Stimulated activated CD4-positive, alpha-beta T cell treated with anti-CD3 and anti-CD28 coated beads, Interleukin-2, amount 100 ng/mL, for 4 hours (primary cell): ENCODE data around the gene ARL15.

Source experiments
- DNase-seq: peaks from one replicate; pipeline ENCODE4 v3.0.0-alpha.2; 2020; ENCODE audit warnings: low read depth

Gene ARL15

DNA sequence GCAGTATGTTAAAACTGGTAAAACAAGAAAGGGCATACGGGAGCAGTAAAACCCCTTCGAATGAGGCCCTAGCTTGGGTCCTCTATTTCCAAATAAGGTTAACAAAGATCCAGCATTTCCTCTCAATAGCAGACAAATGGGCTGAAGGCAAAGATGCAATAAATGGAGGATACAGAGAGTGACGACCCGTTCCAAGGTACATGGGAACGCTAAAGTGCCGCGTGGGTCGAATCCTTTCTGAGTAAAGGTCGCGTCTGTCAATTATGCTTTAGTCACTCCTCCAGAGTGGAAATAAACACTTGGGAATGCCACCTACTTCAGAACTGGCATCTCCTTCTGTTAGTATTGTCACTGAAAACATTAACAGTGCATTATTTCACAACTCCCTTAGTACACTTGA lies 24.7 kb downstream of the ARL15 start:
- DNase-seq = no peak

GRCh38 chr5:54284586-54284985 lies 25.8 kb downstream of the ARL15 start:
- DNase-seq = no peak

- no peak for DNase-seq
These were observed 27.5 kb downstream of the ARL15 start for GRCh38 chr5:54282876-54283275.

GRCh38 chr5:54281960-54282692 lies 28.2 kb downstream of the ARL15 start:
- DNase-seq = no peak

DNA sequence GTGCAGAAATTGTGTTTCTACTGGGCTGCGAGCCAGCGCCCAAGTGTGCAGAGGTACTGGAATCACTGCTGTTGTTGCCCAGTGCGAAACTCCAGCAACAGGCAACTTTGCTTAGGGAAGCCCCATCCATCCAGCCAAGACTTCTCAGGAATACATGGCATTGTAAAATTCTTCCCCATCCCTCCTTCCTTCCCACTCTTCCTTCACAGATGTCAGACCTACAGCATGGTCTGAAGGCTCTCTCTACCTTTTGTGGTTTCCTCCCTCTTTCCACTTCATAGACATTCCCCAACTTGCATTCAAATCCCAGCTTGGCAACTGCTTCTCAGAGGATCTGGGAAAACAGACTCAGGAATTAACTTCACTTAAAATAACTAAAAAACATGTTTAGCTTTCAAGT lies 30.4 kb downstream of the ARL15 start:
- DNase-seq = no peak

DNA sequence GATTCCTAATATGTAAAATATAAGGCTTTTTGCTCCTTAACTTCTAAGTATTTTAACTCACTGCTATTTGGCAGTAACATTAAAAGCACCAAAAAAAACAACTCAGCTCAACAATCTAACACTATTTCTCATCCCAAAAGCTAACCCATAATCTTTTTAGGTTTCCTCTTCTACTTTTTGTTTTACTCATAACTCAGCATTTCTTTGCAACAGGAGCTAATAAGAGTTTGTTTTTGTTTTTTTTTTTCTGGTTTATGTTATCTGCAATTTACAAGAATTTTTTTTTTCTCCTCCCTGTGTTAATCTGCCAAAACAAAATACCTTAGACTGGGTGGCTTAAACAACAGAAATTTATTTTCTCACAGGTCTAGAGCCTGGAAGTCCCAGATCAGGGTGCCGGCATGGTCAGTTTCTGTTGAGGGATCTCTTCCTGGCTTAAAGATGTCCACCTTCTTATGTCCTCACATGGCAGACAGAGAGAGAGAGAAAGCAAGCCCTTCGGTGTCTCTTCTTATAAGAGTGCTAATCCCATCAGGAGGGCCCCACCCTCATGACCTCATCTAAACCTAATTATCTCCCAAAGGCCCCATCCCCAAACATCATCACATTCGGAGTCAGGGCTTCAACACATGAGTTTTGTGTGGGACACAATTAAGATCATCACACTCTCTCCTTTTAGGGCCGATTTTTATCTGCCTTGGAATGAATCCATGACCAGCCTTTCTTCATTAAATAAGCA lies 31.2 kb downstream of the ARL15 start:
- DNase-seq = no peak

DNA sequence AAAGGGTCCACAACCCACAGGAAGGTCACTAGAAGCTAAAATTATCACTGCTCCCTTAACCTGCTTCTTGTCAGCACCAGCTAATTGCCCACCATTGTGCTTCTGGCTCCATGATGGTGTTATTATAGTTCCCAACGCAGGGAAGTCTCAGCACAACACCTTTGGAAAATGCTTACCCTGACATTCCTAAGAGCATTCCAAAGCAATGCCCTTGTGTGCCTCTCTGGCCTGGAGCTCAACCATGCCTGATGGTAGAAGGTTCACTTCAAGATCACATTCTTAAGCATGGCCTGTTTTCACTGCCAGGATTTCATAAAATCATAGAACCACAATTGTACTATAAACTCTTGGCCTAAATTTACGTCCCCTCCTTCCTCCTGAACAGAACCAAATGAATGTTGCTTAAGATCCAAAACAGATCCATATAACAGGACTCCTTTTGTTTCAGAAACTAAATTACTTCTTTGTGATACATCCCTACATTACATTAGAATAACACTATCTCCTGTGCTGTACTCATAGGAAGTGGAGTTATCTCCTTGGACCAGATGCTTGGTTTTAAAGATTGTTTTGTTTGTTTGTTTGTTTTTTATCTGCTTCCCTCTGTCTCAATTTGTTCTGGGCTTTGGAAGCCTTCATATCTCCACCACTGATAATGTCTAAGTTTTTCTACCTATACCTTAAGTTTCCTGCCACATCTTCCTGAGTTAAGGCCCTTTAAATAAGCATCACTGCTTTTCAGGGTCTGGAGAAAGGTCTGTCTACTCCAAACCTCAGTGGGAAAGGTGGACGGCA lies 32.1 kb downstream of the ARL15 start:
- no peak for DNase-seq

DNA sequence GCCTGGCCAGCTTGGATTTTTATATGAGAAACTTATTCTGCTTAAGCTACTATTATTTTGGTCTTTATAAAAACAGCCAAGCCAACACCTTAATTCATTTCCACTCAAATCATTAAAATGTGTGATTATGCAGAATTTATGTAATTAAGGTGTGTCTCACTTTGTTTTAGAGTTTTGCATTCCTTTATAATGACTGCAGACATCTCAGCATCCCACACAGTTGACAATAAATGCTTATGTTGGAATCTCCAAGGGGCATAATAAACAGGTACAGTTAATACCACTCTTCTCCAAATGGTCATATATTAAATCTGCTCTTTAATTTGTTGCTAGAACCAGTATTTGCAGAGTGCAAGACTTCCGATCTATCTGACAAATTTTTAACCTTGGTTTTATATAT lies 34.3 kb downstream of the ARL15 start:
- no peak for DNase-seq

- DNase-seq = no peak
These were observed 35.0 kb downstream of the ARL15 start for GRCh38 chr5:54275361-54275760.

- DNase-seq = no peak
These were observed 35.4 kb downstream of the ARL15 start for GRCh38 chr5:54274944-54275343.

DNA sequence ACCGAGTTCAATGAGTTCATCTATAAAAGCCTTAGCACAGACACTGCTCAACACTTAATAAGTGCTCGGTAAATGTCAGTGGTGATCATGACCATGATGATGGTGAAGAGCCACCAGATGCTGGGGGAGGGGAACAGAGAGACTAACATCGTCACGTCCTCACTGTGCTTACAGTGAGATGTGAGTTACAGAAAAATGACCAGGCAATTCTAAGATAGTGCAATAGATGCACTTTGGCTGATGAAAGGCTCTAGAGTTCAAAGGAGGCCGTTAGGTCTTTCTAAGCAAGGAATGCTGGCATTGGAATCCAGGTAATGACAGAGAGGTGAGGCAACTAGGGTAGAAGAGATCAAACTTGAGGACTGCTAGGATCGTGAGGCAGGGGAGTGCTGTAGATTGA lies 36.7 kb downstream of the ARL15 start:
- DNase-seq = no peak

DNA sequence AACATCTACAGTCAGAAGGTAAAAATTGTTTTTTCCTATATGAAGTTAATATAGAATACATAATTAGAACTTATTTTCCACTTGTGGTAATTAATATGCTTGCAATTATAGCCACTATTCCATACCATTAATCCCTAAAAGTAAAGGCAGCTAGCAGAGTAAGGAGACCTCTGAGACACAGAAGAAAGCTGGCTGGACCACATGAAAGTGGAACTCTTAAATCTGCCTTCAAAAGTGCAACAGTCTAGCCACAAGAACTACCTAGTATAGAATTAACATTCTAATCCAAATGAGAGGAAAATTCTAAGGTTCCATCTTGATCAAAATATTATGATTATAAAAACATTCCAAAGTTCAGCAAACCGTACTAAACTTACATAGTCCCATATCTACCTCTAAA lies 37.6 kb downstream of the ARL15 start:
- DNase-seq = no peak

GRCh38 chr5:54270326-54270725 lies 40.0 kb downstream of the ARL15 start:
- DNase-seq = no peak

GRCh38 chr5:54264574-54264973 lies 45.8 kb downstream of the ARL15 start:
- DNase-seq = no peak

GRCh38 chr5:54263447-54263846 lies 46.9 kb downstream of the ARL15 start:
- no peak for DNase-seq

DNA sequence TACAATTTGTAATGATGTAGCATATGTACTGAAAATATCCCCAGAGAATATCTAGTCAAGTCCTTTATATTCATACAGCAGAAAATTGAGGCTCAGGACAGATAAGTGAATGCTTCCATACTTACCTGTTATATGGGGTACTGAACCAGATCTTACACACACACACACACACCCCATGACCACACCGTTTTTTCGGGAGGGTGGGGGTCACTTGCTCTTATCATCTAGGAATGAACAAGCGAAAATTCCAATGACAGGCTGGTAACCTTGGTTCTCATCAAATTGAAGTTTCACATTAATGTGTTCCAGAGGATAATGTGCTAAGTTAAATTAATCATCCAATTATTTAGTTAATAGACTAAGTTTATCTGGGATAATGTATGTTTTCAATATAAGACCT lies 48.8 kb downstream of the ARL15 start:
- DNase-seq = no peak

DNA sequence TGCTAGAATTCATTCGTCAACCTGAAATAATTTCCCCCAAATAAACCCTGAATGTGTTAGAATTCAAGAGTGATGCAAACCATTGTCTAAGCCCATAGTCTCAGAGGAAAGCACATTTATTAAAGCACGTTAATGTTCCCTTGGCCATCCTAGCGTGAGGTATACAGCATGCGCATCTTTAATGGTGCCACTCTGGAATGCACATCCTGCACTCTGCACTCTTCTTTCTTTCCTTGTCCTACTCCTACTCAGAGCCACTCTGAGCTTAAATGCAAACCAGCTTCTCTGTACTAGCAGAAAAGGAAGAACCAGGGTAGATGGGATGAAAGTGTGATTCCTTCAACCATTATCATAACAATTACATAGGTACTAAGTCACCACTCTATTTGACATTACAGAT lies 50.4 kb downstream of the ARL15 start:
- no peak for DNase-seq

DNA sequence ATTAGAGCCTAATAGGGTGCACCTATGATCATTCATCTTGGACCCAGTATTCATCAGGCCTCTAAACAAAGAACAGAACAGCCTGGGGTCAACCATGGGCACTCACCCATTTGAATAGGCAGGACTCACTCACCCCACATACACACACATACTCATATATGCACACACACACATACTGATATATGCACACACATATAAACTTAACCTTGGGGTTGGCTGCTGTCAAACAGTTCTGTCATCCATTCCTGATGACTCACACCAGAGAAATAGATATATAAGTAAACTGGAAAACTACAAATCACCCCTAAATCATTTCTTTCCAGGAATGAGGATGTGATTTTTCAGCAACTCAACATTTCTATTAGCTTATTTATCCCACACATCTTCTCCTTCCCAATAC lies 51.3 kb downstream of the ARL15 start:
- no peak for DNase-seq

DNA sequence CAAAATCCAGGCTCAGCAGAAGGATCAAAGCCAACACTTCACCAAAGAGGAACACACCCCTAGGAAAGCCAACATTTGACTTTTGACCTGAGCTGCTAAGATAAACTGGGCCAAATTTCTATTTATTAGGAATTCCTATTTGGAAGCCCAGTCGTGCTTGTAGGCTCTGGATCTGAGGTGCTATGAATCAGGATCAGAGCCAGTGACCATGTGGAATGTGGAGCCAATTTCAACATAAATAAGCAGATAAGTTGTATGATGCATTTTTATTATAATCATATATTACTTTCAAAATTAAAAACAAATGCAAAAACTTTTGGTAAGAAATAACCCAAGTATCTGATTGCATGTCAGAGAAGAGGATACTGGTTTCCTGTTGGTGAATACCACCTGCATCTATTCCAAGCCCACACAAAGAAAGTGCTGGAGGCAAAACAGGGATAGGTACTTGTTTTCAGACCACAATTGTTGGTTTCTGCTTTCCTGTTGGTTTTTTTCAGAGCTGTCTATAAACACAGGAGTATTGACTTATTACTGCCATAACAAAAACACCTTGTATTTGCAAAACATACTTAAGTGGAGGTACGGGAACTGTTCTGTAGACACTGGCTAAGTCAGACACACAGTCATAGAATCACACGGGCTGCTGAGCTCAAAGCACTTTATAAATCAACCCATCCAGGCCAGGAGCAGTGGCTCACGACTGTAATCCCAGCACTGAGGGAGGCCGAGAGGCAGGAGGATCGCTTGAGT lies 52.8 kb downstream of the ARL15 start:
- DNase-seq = no peak

GRCh38 chr5:54254482-54255198 lies 55.7 kb downstream of the ARL15 start:
- DNase-seq = no peak

DNA sequence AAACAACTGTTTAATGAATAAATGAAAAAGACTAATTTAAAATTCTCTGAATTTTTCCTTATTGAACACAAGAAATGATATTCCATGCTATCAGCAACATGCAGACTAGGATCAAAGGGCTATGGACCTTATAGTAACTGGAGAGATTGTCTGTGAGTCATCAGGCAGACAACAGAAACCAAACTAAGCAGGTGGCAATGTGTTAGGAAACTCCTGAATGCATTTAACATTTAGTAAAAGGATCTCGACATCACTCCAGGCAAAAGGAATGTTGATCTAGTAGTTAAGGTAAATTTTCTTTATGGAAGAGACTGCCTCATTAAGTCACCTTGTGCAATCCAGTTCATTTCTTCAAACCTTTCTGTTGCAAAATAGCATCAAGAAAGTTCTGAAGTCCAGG lies 58.4 kb downstream of the ARL15 start:
- DNase-seq = no peak
